Lower leg skin (tissue), 4 donors: Measurements from ENCODE around the gene SLC6A16. TPM values are rescaled to one million over a fixed set of nuclear protein-coding genes. Genes with fewer than 3 reads are reported as not detected.
"Not testable (repeated sequence)": the region's sequence is repeated elsewhere in the genome, so short reads cannot be mapped to it uniquely, and the experiment has no call there.

Experiments
- DNase-seq, 2 donors: peaks; one replicate each; pipeline ENCODE4 v3.0.0-alpha.2; 2019; ENCODE audit warnings: low spot score in 2 of 2
- H3K4me3 ChIP-seq: fragments of 200-600 bp; sonication (generic); 2 replicates; pipeline ENCODE4 v1.5.1; 2017; ENCODE audit warnings: mild to moderate bottlenecking, low read depth; ENCODE audit not compliant: poor library complexity, severe bottlenecking
- CTCF ChIP-seq, 3 donors: fragments of 450-650 bp; IDR thresholded peaks; one replicate each; pipeline ENCODE4 v1.5.1; 2016; ENCODE audit warnings: antibody characterized with exemption in 3 of 3, mild to moderate bottlenecking in 3 of 3, moderate library complexity in 2 of 3
- POLR2A ChIP-seq, 2 donors: fragments of 450-650 bp; IDR thresholded peaks; one replicate each; pipeline ENCODE4 v1.6.1; 2016 to 2017; ENCODE audit warnings: antibody characterized with exemption in 2 of 2, mild to moderate bottlenecking in 1 of 2, moderate library complexity in 1 of 2
- WGBS, 2 donors: methylation state at CpG; one replicate each; pipeline ENCODE4 v1.1.5; 2018; 5-methylcytosine and 5-hydroxymethylcytosine counted together
- intact Hi-C: fragments of 100-400 bp; cut with DNase I; formaldehyde crosslinking; loops from one replicate; pipeline ENCODE4 v1.15.0; 2023; ENCODE audit warnings: low total_unique reads
- total RNA-seq, 4 donors: library from RNA; depleted of rRNA; stranded (reverse); fragments of >200 nt; gene quantifications; one replicate each; pipeline ENCODE4 v1.1.0, GENCODE V29; 2016

SLC6A16 gene
- total RNA-seq, 4 donors from 2014 or later: 0.55 to 1.2 (median 0.95) TPM; not detected in 1

GRCh38 chr19:49272204-49272603 is 52.8 kb downstream of the SLC6A16 start:
- H3K4me3 ChIP-seq: no peak overlapping the region
- WGBS, 2 donors: 39 to 50% methylated on average over 4 of the region's 4 CpGs
- intact Hi-C loops: no loop called here
- TF ChIP-seq POLR2A (IDR thresholded peaks at IDR 0.05) (no peak), CTCF (IDR thresholded peaks at IDR 0.05) (no peak)
- DNase-seq: peak in 1 of 2 donors; percentile 18

- no peak for TF ChIP-seq CTCF (IDR thresholded peaks at IDR 0.05)
- TF ChIP-seq POLR2A (IDR thresholded peaks at IDR 0.05): no peak
- 40 to 48% methylated on average over 4 of the region's 4 CpGs for whole genome bisulfite sequencing, 2 donors
- DNase-seq: no peak
- no peak overlapping the region for H3K4me3 ChIP-seq
- intact Hi-C loops: no loop called here
Observed at GRCh38 chr19:49271080-49271753, 53.8 kb downstream of the SLC6A16 start.

GRCh38 chr19:49266409-49266808 is 58.6 kb downstream of the SLC6A16 start:
- intact Hi-C loops: not testable (repeated sequence)
- 31% methylated on average over 12 of the region's 12 CpGs for WGBS, 2 donors
- peak; percentile 25 to 87 for DNase-seq

GRCh38 chr19:49264258-49264657 is 60.7 kb downstream of the SLC6A16 start:
- H3K4me3 ChIP-seq: no peak overlapping the region
- TF ChIP-seq CTCF (IDR thresholded peaks at IDR 0.05) (no peak), POLR2A (IDR thresholded peaks at IDR 0.05) (no peak)
- intact Hi-C loops: no loop called here
- peak in 1 of 2 donors; percentile 62 for DNase-seq
- 80% methylated on average over 10 of the region's 10 CpGs for WGBS, 2 donors

More at GRCh38 chr19:49266409-49266808, 58.6 kb downstream of the SLC6A16 start:
- not testable (repeated sequence) for H3K4me3 ChIP-seq

- intact Hi-C loops: no loop called here
- no peak for DNase-seq
- no peak overlapping the region for H3K4me3 ChIP-seq
- TF ChIP-seq POLR2A (IDR thresholded peaks at IDR 0.05) (no peak), CTCF (IDR thresholded peaks at IDR 0.05) (no peak)
Observed at GRCh38 chr19:49261602-49262001, 63.4 kb downstream of the SLC6A16 start.

GRCh38 chr19:49256691-49257090 is 68.3 kb downstream of the SLC6A16 start:
- intact Hi-C loops: no loop called here
- no peak for TF ChIP-seq POLR2A (IDR thresholded peaks at IDR 0.05)
- TF ChIP-seq CTCF (IDR thresholded peaks at IDR 0.05): no peak
- WGBS, 2 donors: 69 to 71% methylated on average over 3 of the region's 3 CpGs
- no peak overlapping the region for H3K4me3 ChIP-seq
- no peak for DNase-seq
